ENCODE measurements around the gene KATNBL1. TPM values are rescaled to one million over a fixed set of nuclear protein-coding genes. Genes with fewer than 3 reads are reported as not detected.

KATNBL1 gene
- total RNA-seq, 4 donors from 2014 or later = 25.7 to 42.8 (median 39.2) TPM

DNA sequence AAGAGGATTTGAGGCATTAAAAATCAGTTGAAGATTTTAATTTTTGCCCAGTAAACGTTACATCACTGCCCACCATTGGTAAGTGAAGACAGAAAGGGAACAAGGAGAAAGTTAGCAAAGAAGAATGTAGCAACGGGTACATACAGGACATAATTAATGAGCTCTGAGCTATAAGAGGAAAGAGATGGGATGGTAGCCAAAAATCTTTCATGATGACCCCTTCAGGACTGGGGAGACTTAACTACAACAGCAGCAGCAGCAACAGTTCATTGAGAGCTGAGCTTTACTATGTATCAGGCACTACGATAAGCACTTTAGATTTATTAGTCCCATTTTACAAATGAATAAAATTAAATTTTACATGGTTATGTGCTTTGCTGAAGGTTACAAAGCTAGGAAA lies 33.3 kb upstream of the KATNBL1 start:
- 75 to 76% methylated on average over 3 of the region's 3 CpGs for WGBS, 2 donors
- intact Hi-C loops (cut with DNase I; ENCODE audit: low total_unique reads) = no loop called here
- no peak for TF ChIP-seq CTCF (IDR thresholded peaks at IDR 0.05)
- no peak for TF ChIP-seq POLR2A (IDR thresholded peaks at IDR 0.05)

GRCh38 chr15:34242331-34242710 lies 32.4 kb upstream of the KATNBL1 start:
- intact Hi-C loops (cut with DNase I; ENCODE audit: low total_unique reads) = no loop called here
- H3K4me3 ChIP-seq (ENCODE audit: low read depth, poor library complexity, severe bottlenecking) = no peak overlapping the region
- DNase-seq (ENCODE audit: low spot score in 2 of 2) = no peak
- whole genome bisulfite sequencing, 2 donors = 87 to 89% methylated on average over 4 of the region's 4 CpGs
- TF ChIP-seq CTCF (IDR thresholded peaks at IDR 0.05) (no peak), POLR2A (IDR thresholded peaks at IDR 0.05) (no peak)

More for the DNA sequence above, 33.3 kb upstream of the KATNBL1 start:
- H3K4me3 ChIP-seq (ENCODE audit: low read depth, poor library complexity, severe bottlenecking) = no peak overlapping the region
- DNase-seq (ENCODE audit: low spot score in 2 of 2) = no peak

DNA sequence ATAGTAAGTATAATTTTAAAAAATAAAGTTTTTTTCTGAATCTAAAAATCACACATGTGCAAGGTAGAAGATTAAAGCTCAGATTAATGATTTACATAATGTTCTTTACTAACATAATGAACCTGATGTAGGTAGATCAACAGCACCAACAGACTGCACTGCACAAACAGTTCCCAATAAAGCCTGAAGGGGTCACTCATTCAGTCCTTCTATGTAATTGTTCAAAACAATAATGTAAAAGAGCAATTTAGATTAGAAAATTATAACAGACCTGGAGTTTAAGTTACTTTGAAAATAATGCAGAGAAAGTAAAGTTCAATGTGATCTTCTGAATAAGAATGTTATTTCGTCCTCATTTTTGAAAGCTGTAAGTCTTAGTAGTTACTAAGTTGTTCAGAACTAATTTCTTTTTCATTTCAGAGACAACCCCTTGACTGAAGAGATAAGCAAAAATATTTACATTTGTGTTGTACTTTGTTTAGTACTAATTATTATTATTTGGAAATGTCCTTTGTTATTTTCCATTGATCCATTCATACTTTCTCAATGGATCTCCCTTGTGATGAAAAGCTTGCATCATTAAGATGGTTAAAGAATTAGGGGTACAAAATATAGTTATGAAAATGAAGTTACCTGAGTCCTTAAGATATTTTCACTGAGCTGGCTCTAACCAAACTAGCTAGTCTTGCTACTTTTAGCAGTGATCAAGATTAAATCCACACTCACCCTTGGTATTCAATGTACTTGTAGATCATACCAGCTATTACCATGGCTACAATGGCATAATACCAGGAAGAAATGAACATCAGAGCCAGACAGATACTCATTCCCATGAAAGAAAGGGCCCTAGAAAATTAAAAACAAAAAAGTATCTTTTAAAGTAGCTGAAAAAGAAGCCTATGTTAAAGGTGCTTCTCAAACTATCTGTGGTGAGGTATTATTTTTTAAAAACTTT lies 31.8 kb upstream of the KATNBL1 start:
- 65 to 74% methylated on average over 1 of the region's 1 CpG for WGBS, 2 donors
- H3K4me3 ChIP-seq (ENCODE audit: low read depth, poor library complexity, severe bottlenecking) = no peak overlapping the region
- intact Hi-C loops (cut with DNase I; ENCODE audit: low total_unique reads) = no loop called here
- no peak for TF ChIP-seq CTCF (IDR thresholded peaks at IDR 0.05)
- TF ChIP-seq POLR2A (IDR thresholded peaks at IDR 0.05) = no peak
- DNase-seq (ENCODE audit: low spot score in 2 of 2) = no peak

DNA sequence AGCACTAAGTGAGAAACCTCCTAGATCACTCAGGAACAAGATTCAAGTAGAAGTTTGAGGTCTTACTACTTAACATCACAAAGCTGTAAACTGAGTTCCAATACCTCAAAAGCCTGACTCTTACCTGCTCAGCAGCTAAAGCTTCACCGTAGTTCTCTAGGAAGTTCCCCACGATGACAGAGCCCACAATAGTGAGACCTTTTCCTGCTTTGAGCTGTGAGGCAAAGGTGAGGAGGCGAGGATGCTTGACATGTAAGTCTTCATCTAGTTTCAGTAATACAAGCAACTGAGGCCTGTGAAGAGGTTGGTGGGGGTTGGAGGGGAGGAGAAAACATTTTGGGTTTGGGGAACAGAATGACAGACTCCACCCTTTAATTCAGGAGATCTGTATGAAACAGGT lies 30.6 kb upstream of the KATNBL1 start:
- DNase-seq (ENCODE audit: low spot score in 2 of 2) = no peak
- TF ChIP-seq POLR2A (IDR thresholded peaks at IDR 0.05) = no peak
- TF ChIP-seq CTCF (IDR thresholded peaks at IDR 0.05) = no peak
- WGBS, 2 donors = 83 to 99% methylated on average over 3 of the region's 3 CpGs
- intact Hi-C loops (cut with DNase I; ENCODE audit: low total_unique reads) = no loop called here
- no peak overlapping the region for H3K4me3 ChIP-seq (ENCODE audit: low read depth, poor library complexity, severe bottlenecking)

DNA sequence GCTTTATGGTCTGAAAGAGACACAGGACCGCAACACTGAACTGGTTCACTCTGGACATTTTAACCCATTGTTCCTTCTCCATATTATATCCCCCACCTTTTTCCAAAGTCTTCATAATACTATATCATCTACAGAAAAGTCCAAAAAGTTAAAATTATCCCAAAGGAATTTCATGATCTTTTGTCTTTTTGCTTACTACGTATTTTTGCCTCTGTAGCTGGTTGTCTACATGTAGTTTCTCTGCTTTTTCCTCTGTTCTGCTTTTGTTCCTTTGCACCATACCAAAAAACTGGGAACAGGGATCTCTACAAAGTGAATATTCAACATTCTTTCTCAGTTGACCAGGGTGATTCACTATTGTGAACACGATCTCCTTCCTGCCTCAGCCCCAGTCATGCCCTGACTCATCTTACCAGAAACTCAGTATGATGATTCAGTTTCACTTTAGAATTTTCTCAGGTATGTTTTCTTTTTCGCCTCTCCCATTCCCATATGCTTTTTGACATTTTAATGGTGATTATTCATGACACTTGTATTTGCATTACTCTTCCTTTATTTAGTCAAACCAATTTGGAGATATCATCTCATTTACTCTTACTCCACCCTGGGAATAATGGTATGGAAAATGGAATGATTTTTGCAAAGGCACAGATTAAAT lies 29.4 kb upstream of the KATNBL1 start:
- TF ChIP-seq POLR2A (IDR thresholded peaks at IDR 0.05) (no peak), CTCF (IDR thresholded peaks at IDR 0.05) (no peak)
- intact Hi-C loops (cut with DNase I; ENCODE audit: low total_unique reads) = no loop called here
- no peak for DNase-seq (ENCODE audit: low spot score in 2 of 2)
- H3K4me3 ChIP-seq (ENCODE audit: low read depth, poor library complexity, severe bottlenecking) = no peak overlapping the region
- WGBS, 2 donors = 75 to 79% methylated on average over 4 of the region's 4 CpGs

All from lower leg skin (tissue), 4 donors.